GM23338 (cell line): Measurements from ENCODE around the gene S100A16. TPM values are rescaled to one million over a fixed set of nuclear protein-coding genes. Genes with fewer than 3 reads are reported as not detected.
A peak's percentile ranks its signal among the peaks of the same experiment; 100 is the strongest.

Source experiments
- ATAC-seq: fragments of 200-7000 bp; cut with Tn5 transposase; 3 replicates; pipeline ENCODE4 v1.9.1; 2020
- DNase-seq: peaks from one replicate; pipeline ENCODE4 v3.0.0-alpha.2; 2015; ENCODE audit warnings: low spot score
- H2AFZ ChIP-seq: fragments of 200-600 bp; sonication (generic); 2 replicates; pipeline ENCODE4 v1.8.0; 2016; ENCODE audit warnings: antibody characterized with exemption, mild to moderate bottlenecking, moderate library complexity
- H3F3A ChIP-seq: fragments of 200-600 bp; sonication (generic); replicated peaks from 2 replicates; pipeline ENCODE4 v1.8.0; 2017; ENCODE audit warnings: antibody characterized with exemption, mixed run types, low read depth
- H3K27ac ChIP-seq: fragments of 200-600 bp; sonication (generic); 2 replicates; pipeline ENCODE4 v1.6.1; 2016; ENCODE audit warnings: low read depth
- H3K27me3 ChIP-seq: fragments of 200-600 bp; sonication (generic); 2 replicates; pipeline ENCODE4 v1.8.0; 2016; ENCODE audit warnings: mild to moderate bottlenecking, mixed run types, moderate library complexity; ENCODE audit not compliant: insufficient read depth
- H3K36me3 ChIP-seq: fragments of 200-600 bp; sonication (generic); 2 replicates; pipeline ENCODE4 v1.8.0; 2016; ENCODE audit warnings: mild to moderate bottlenecking; ENCODE audit not compliant: insufficient read depth
- H3K4me1 ChIP-seq: fragments of 200-600 bp; sonication (generic); 2 replicates; pipeline ENCODE4 v1.8.0; 2016; ENCODE audit warnings: mild to moderate bottlenecking, moderate library complexity; ENCODE audit not compliant: insufficient read depth
- H3K4me2 ChIP-seq: fragments of 200-600 bp; sonication (generic); 2 replicates; pipeline ENCODE4 v1.7.1; 2017; ENCODE audit warnings: mixed run types
- H3K4me3 ChIP-seq: fragments of 200-600 bp; sonication (generic); 2 replicates; pipeline ENCODE4 v1.6.1; 2016; ENCODE audit warnings: mixed run types
- H3K79me2 ChIP-seq: fragments of 200-600 bp; sonication (generic); replicated peaks from 2 replicates; pipeline ENCODE4 v1.8.0; 2017; ENCODE audit warnings: mild to moderate bottlenecking; ENCODE audit not compliant: insufficient read depth
- H3K9me2 ChIP-seq: fragments of 200-600 bp; sonication (generic); 2 replicates; pipeline ENCODE4 v1.8.0; 2017; ENCODE audit not compliant: insufficient read depth
- H4K20me1 ChIP-seq: fragments of 200-600 bp; sonication (generic); replicated peaks from 2 replicates; pipeline ENCODE4 v1.8.0; 2017; ENCODE audit warnings: mild to moderate bottlenecking; ENCODE audit not compliant: insufficient read depth
- H3K27ac Mint-ChIP-seq: 2 replicates; pipeline ENCODE4 v1.8.0; 2020; ENCODE audit warnings: inconsistent platforms, mild to moderate bottlenecking, moderate library complexity, mixed read lengths
- H3K27me3 Mint-ChIP-seq: 3 replicates; pipeline ENCODE4 v1.8.0; 2022; ENCODE audit warnings: low read depth, mild to moderate bottlenecking, moderate library complexity, mixed read lengths, inconsistent platforms; ENCODE audit not compliant: insufficient read depth, poor library complexity
- H3K36me3 Mint-ChIP-seq: 3 replicates; pipeline ENCODE4 v1.8.0; 2021; ENCODE audit warnings: low read depth, mild to moderate bottlenecking, inconsistent platforms, moderate library complexity, mixed read lengths
- H3K4me1 Mint-ChIP-seq: 3 replicates; pipeline ENCODE4 v1.8.0; 2020; ENCODE audit warnings: mild to moderate bottlenecking, inconsistent platforms, mixed read lengths
- H3K4me3 Mint-ChIP-seq: 3 replicates; pipeline ENCODE4 v1.8.0; 2021; ENCODE audit warnings: moderate library complexity, mild to moderate bottlenecking, inconsistent platforms, mixed read lengths
- H3K9me3 Mint-ChIP-seq: 3 replicates; pipeline ENCODE4 v1.8.0; 2020; ENCODE audit warnings: moderate library complexity, mild to moderate bottlenecking, inconsistent platforms, mixed read lengths
- CREB1 ChIP-seq: fragments of 250-450 bp; sonication (Bioruptor Pico); IDR thresholded peaks from 2 replicates; pipeline ENCODE4 v1.5.0; 2020; ENCODE audit warnings: low read depth, mild to moderate bottlenecking, moderate library complexity
- EZH2phosphoT487 ChIP-seq: fragments of 200-600 bp; sonication (generic); IDR thresholded peaks from one replicate; pipeline ENCODE4 v1.8.1; 2018; ENCODE audit warnings: antibody characterized with exemption; ENCODE audit not compliant: unreplicated experiment
- NANOG ChIP-seq: IDR thresholded peaks from 2 replicates; pipeline ENCODE4 v1.6.1; 2016; ENCODE audit warnings: antibody characterized with exemption, borderline replicate concordance
- POLR2AphosphoS5 ChIP-seq: IDR thresholded peaks from 2 replicates; pipeline ENCODE4 v1.6.1; 2016; ENCODE audit warnings: antibody characterized with exemption, low read depth
- polyA plus RNA-seq: library from polyadenylated mRNA; unstranded; fragments of >200 nt; fragmentation: Nextera tagmentation; extraction: Ambion mirVana; gene quantifications from 2 replicates; pipeline ENCODE4 v1.2.1, GENCODE V29; 2016
- total RNA-seq: library from RNA; depleted of rRNA; stranded (reverse); fragments of >200 nt; shearing (Covaris generic); gene quantifications from 2 replicates; pipeline ENCODE4 v1.2.3, GENCODE V29; 2014
- TF ChIP-seq, protein P1 (sequence below): fragments of 250-450 bp; sonication (Bioruptor Pico); IDR thresholded peaks from 2 replicates; pipeline ENCODE4 v1.5.0; 2020; ENCODE audit warnings: mild to moderate bottlenecking, moderate library complexity
- TF ChIP-seq, protein P2 (sequence below): IDR thresholded peaks from 2 replicates; pipeline ENCODE4 v1.6.1; 2016; ENCODE audit warnings: antibody characterized with exemption

Gene S100A16
- total and polyA plus RNA-seq, 2 experiments from 2014 or later, result 13.0 to 20.4 TPM

DNA sequence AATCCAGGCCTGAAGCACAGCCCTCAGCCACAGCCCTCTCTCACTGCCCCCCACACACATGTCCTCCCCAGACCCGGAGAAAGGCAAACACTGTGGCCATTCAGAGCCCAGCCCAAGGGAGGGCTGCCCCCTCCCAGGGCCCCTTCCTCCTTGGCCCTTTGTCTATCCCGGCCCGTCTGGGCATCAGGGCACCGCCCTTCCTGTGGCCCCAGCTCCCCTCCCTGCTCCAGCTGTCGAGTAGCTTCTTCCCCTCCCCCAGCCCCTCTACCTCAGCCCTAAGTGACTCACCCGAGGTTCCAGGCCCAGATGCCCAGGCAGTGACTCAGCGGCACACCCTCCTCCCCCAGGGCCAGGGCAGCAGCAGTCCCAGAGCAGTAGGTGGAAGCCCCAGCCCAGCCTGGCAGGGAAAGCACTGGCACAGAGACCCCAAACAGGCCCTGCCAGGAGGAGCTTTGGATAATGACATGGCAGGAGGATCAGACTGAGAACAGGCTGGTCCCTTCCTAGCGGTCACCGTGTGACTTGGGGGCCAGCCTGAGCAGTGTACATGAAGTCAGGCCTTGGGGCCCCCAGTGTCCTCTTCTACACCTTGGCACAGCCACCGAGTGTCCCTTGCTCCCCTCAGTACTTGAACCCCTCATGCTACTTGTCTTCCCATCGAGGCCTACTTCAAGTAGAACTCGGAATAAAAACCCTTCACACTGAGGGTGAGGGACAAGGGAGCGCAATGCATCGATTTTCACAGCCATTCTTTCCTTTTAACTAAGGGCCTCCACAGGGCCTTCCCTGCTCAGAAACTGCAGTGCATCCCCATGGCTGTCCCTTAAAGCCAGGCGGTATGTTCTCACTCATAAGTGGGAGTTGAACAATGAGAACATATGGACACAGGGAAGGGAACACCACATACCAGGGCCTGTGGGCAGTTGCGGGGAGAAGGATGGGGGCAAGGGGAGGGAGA is 46.2 kb downstream of the S100A16 start:
- no peaks in the 10 kb centered on the region for H3K79me2 ChIP-seq
- peaks cover 6% of the 10 kb centered on the region; the same call in 1 of the 2 replicates for H3F3A ChIP-seq
- H4K20me1 ChIP-seq, result no peaks in the 10 kb centered on the region
- DNase-seq (peak; percentile 90), ATAC-seq (peak; percentile 69)
- H3K4me1 ChIP-seq, result peaks cover 18% of the 10 kb centered on the region
- H3K9me2 ChIP-seq, result no peaks in the 10 kb centered on the region
- H3K4me3 ChIP-seq, result 0 out of 2 replicates have a peak overlapping the region, but pooled peaks have one; percentile 17
- H3K9me3 Mint-ChIP-seq, result no peaks in the 10 kb centered on the region
- H3K36me3 ChIP-seq, result no peaks in the 10 kb centered on the region
- peak overlapping the region; percentile 64 for H3K4me2 ChIP-seq
- peak overlapping the region; percentile 85 for H2AFZ ChIP-seq
- H3K27ac Mint-ChIP-seq, result peak overlapping the region; percentile 96
- no peaks in the 10 kb centered on the region for H3K27me3 ChIP-seq
- TF ChIP-seq EZH2phosphoT487, result no peak
- peak; percentile 29; the same call in 1 of the 2 replicates for TF ChIP-seq POLR2AphosphoS5
- TF ChIP-seq, protein P1, sequence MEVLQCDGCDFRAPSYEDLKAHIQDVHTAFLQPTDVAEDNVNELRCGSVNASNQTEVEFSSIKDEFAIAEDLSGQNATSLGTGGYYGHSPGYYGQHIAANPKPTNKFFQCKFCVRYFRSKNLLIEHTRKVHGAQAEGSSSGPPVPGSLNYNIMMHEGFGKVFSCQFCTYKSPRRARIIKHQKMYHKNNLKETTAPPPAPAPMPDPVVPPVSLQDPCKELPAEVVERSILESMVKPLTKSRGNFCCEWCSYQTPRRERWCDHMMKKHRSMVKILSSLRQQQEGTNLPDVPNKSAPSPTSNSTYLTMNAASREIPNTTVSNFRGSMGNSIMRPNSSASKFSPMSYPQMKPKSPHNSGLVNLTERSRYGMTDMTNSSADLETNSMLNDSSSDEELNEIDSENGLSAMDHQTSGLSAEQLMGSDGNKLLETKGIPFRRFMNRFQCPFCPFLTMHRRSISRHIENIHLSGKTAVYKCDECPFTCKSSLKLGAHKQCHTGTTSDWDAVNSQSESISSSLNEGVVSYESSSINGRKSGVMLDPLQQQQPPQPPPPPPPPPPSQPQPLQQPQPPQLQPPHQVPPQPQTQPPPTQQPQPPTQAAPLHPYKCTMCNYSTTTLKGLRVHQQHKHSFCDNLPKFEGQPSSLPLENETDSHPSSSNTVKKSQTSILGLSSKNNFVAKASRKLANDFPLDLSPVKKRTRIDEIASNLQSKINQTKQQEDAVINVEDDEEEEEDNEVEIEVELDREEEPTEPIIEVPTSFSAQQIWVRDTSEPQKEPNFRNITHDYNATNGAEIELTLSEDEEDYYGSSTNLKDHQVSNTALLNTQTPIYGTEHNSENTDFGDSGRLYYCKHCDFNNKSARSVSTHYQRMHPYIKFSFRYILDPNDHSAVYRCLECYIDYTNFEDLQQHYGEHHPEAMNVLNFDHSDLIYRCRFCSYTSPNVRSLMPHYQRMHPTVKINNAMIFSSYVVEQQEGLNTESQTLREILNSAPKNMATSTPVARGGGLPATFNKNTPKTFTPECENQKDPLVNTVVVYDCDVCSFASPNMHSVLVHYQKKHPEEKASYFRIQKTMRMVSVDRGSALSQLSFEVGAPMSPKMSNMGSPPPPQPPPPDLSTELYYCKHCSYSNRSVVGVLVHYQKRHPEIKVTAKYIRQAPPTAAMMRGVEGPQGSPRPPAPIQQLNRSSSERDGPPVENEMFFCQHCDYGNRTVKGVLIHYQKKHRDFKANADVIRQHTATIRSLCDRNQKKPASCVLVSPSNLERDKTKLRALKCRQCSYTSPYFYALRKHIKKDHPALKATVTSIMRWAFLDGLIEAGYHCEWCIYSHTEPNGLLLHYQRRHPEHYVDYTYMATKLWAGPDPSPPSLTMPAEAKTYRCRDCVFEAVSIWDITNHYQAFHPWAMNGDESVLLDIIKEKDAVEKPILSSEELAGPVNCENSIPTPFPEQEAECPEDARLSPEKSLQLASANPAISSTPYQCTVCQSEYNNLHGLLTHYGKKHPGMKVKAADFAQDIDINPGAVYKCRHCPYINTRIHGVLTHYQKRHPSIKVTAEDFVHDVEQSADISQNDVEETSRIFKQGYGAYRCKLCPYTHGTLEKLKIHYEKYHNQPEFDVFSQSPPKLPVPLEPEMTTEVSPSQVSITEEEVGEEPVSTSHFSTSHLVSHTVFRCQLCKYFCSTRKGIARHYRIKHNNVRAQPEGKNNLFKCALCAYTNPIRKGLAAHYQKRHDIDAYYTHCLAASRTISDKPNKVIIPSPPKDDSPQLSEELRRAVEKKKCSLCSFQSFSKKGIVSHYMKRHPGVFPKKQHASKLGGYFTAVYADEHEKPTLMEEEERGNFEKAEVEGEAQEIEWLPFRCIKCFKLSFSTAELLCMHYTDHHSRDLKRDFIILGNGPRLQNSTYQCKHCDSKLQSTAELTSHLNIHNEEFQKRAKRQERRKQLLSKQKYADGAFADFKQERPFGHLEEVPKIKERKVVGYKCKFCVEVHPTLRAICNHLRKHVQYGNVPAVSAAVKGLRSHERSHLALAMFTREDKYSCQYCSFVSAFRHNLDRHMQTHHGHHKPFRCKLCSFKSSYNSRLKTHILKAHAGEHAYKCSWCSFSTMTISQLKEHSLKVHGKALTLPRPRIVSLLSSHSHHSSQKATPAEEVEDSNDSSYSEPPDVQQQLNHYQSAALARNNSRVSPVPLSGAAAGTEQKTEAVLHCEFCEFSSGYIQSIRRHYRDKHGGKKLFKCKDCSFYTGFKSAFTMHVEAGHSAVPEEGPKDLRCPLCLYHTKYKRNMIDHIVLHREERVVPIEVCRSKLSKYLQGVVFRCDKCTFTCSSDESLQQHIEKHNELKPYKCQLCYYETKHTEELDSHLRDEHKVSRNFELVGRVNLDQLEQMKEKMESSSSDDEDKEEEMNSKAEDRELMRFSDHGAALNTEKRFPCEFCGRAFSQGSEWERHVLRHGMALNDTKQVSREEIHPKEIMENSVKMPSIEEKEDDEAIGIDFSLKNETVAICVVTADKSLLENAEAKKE, result no peak
- no peak for TF ChIP-seq NANOG
- TF ChIP-seq, protein P2, sequence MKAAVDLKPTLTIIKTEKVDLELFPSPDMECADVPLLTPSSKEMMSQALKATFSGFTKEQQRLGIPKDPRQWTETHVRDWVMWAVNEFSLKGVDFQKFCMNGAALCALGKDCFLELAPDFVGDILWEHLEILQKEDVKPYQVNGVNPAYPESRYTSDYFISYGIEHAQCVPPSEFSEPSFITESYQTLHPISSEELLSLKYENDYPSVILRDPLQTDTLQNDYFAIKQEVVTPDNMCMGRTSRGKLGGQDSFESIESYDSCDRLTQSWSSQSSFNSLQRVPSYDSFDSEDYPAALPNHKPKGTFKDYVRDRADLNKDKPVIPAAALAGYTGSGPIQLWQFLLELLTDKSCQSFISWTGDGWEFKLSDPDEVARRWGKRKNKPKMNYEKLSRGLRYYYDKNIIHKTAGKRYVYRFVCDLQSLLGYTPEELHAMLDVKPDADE, result no peak
- no peak for TF ChIP-seq CREB1 (CRISPR knock-in tag)
- peaks cover 16% of the 10 kb centered on the region for H3K27me3 Mint-ChIP-seq
- H3K4me3 Mint-ChIP-seq, result peak overlapping the region; percentile 23; the same call in 2 of the 3 replicates
- 0 out of 2 replicates have a peak overlapping the region, but pooled peaks have one; percentile 55 for H3K27ac ChIP-seq
- no peaks in the 10 kb centered on the region for H3K36me3 Mint-ChIP-seq
- peaks cover 36% of the 10 kb centered on the region for H3K4me1 Mint-ChIP-seq
